Vagina (tissue), 2 donors: ENCODE measurements around the gene TPSD1. TPM values are rescaled to one million over a fixed set of nuclear protein-coding genes. Genes with fewer than 3 reads are reported as not detected.
"Not testable (repeated sequence)": the region's sequence is repeated elsewhere in the genome, so short reads cannot be mapped to it uniquely, and the experiment has no call there.

Experiments used
- DNase-seq, 2 donors: peaks; one replicate each; pipeline ENCODE4 v3.0.0-alpha.2; 2017; ENCODE audit errors: extremely low spot score in 2 of 2
- H3K27ac ChIP-seq: fragments of 200-600 bp; sonication (generic); one replicate; pipeline ENCODE4 v1.5.1; 2019
- H3K27me3 ChIP-seq: fragments of 200-600 bp; sonication (generic); one replicate; pipeline ENCODE4 v1.5.1; 2019
- H3K36me3 ChIP-seq, 2 donors: fragments of 200-600 bp; sonication (generic); one replicate each; pipeline ENCODE4 v1.5.1; 2017 to 2019
- H3K4me1 ChIP-seq: fragments of 200-600 bp; sonication (generic); one replicate; pipeline ENCODE4 v1.5.1; 2019
- H3K4me3 ChIP-seq, 2 donors: fragments of 200-600 bp; sonication (generic); 1 replicate in 1 of 2; 2 replicates in 1 of 2; pipeline ENCODE4 v1.5.1; 2016 to 2019
- H3K9me3 ChIP-seq: fragments of 200-600 bp; sonication (generic); one replicate; pipeline ENCODE4 v1.5.1; 2019
- POLR2A ChIP-seq, 2 donors: fragments of 450-650 bp; IDR thresholded peaks; one replicate each; pipeline ENCODE4 v1.6.1; 2017; ENCODE audit warnings: antibody characterized with exemption in 2 of 2, mild to moderate bottlenecking in 2 of 2, moderate library complexity in 2 of 2
- POLR2AphosphoS5 ChIP-seq, 2 donors: sonication (generic); formaldehyde crosslinking; IDR thresholded peaks; one replicate each; pipeline ENCODE4 v1.9.0; 2017; ENCODE audit warnings: antibody characterized with exemption in 2 of 2, mild to moderate bottlenecking in 2 of 2, low read depth in 1 of 2; ENCODE audit not compliant: insufficient read depth in 1 of 2
- intact Hi-C: fragments of 100-400 bp; cut with DNase I; formaldehyde crosslinking; loops from one replicate; pipeline ENCODE4 v1.15.1; 2023
- total RNA-seq: library from RNA; depleted of rRNA; stranded (reverse); fragments of >200 nt; gene quantifications from one replicate; pipeline ENCODE4 v1.2.3, GENCODE V29; 2016
- TF ChIP-seq, protein P1 (sequence below), 3 experiments: fragments of 450-650 bp in 2 of 3; fragments of 200-600 bp in 1 of 3; sonication (generic) in 1 of 3; IDR thresholded peaks; one replicate each; pipeline ENCODE4 v1.5.1; 2017 to 2019; ENCODE audit warnings: antibody characterized with exemption in 3 of 3, mild to moderate bottlenecking in 2 of 3, moderate library complexity in 2 of 3

Gene TPSD1
- total RNA-seq: 7.1 TPM

DNA sequence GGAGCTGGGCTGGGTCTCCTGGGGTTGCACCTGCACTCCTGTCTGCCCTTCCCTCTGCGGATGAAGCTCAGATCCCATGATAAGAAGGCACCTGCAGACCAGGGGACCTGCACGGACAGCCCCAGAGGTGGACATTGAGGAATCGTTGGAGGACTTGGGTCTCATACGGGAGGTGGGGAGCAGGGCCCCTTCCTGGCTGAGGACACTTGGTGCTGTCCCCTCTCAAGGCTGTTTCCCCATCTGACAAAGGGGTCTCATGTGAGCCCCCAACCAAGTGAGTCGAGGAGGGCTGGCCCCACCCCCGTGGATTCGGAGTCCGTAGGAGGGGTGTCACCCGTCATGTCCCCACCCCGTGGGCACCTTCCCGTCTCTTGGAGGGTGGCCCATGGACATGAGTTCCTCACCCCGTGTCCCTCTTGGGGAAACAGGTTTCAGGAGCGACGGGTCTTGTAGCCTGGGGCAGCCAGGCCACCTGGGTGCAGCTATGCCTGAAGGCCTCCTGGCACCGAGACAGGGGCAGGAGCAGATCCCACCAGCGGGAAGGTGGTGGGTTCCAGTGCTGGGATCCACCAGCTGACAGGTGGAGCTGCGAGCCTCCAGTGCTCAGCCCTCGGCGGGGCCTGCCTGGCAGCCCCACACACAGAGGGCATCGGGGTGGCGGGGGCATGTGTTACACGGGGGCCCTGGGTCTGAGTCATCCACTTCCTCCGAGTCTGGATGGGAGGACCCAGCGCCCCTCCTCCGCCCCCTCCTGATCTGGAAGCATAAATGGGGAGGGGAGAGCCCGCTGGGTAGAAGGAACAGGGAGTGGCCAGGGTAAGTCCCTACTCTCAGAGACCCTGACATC lies at the start of gene TPSD1:
TPSD1 (plus strand) TSS at position 794 of the 847 bp plus-strand sequence. CDS start 212 bp downstream, outside the sequence.
- H3K27ac ChIP-seq, H3K4me3 ChIP-seq, H3K9me3 ChIP-seq, H3K27me3 ChIP-seq, DNase-seq, H3K4me1 ChIP-seq, H3K36me3 ChIP-seq, intact Hi-C loops: not testable (repeated sequence)

DNA sequence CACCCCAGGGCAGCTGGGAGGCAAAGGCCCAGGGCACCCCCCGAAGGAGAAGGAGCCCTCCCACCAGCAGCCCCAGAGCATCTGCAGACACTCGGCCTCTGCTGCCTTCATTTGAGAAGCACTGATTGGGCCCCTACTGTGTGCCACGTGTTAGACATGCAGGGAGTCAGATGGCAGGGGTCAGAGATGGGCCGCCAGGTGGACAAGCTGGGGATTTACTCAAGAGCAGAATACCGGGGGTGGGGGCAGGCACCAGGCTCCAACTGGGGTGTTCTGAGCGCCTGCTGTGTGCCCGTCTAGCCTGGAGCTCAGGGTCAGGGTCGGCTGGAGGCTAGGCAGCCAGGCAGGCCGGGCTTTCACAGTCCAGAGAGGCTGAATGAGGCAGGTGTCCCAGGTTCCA lies 49.5 kb upstream of the TPSD1 start:
- Histone ChIP-seq H3K27ac (no peak overlapping the region), H3K4me3 (no peak overlapping the region), H3K4me1 (no peaks in the 10 kb centered on the region), H3K27me3 (no peaks in the 10 kb centered on the region), H3K36me3 (peaks cover 0 to 3% of the 10 kb centered on the region in 2 donors), H3K9me3 (no peaks in the 10 kb centered on the region)
- intact Hi-C loops: no loop called here
- DNase-seq: no peak
- TF ChIP-seq, protein P1, sequence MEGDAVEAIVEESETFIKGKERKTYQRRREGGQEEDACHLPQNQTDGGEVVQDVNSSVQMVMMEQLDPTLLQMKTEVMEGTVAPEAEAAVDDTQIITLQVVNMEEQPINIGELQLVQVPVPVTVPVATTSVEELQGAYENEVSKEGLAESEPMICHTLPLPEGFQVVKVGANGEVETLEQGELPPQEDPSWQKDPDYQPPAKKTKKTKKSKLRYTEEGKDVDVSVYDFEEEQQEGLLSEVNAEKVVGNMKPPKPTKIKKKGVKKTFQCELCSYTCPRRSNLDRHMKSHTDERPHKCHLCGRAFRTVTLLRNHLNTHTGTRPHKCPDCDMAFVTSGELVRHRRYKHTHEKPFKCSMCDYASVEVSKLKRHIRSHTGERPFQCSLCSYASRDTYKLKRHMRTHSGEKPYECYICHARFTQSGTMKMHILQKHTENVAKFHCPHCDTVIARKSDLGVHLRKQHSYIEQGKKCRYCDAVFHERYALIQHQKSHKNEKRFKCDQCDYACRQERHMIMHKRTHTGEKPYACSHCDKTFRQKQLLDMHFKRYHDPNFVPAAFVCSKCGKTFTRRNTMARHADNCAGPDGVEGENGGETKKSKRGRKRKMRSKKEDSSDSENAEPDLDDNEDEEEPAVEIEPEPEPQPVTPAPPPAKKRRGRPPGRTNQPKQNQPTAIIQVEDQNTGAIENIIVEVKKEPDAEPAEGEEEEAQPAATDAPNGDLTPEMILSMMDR (IDR thresholded peaks at IDR 0.05): no peak
- no peak for TF ChIP-seq POLR2AphosphoS5 (IDR thresholded peaks at IDR 0.05; ENCODE audit: insufficient read depth in 1 of 2, low read depth in 1 of 2)
- no peak for TF ChIP-seq POLR2A (IDR thresholded peaks at IDR 0.05)

DNA sequence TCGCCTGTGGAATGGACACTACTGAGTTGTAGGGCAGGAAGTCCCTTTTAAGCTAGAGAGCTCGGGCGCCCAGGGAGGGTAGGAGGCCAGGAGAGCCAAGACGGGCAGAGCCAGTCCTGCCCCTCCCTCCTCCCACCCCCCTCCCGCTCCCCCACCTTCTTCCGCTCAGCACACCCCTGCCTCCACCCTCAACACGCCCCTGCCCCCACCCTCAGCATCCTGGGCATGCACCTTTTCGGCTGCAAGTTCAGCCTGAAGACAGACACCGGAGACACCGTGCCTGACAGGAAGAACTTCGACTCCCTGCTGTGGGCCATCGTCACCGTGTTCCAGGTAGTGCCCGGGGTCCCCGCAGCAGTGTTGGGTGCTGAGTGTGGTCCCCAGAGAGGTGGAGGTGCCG lies 49.1 kb upstream of the TPSD1 start:
- Histone ChIP-seq H3K27me3 (no peaks in the 10 kb centered on the region), H3K4me3 (no peak overlapping the region), H3K9me3 (no peaks in the 10 kb centered on the region), H3K4me1 (no peaks in the 10 kb centered on the region), H3K36me3 (peaks cover 0 to 3% of the 10 kb centered on the region in 2 donors), H3K27ac (no peak overlapping the region)
- intact Hi-C loops: no loop called here
- TF ChIP-seq, protein P1 (IDR thresholded peaks at IDR 0.05): no peak
- no peak for TF ChIP-seq POLR2A (IDR thresholded peaks at IDR 0.05)
- TF ChIP-seq POLR2AphosphoS5 (IDR thresholded peaks at IDR 0.05; ENCODE audit: insufficient read depth in 1 of 2, low read depth in 1 of 2): no peak
- no peak for DNase-seq

DNA sequence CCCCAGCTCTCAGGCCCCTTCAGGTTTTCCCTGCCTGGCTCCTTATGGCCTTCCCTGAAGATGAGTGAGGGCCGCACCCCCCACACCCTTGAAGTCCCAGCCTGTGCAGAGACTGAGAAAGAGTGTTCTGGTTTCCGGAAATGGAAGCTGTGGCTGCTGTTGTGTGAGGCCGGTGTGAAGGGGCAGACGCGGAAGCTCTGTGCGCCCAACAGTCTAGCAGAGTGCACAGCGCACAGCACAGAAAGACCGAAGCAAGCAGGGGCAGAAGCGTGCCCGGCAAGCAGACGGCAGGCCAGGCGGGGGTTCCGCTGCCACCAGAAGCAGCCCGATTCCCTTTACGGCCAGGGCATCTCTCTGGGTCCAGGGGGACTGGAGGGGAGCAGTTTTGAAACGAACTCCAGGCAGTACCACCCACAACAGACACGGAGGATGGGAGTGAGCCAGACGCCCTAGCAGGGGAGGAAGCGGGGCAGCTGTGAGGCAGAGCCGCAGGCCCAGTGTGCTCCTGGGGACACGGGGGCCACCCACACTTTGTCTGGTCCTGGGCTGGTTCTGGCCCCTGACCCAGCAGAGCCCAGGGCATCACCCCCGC lies 47.5 kb upstream of the TPSD1 start:
- no peak overlapping the region for H3K27ac ChIP-seq
- TF ChIP-seq POLR2AphosphoS5 (IDR thresholded peaks at IDR 0.05; ENCODE audit: insufficient read depth in 1 of 2, low read depth in 1 of 2): no peak
- TF ChIP-seq POLR2A (IDR thresholded peaks at IDR 0.05): no peak
- TF ChIP-seq, protein P1 (IDR thresholded peaks at IDR 0.05): no peak
- no peak for DNase-seq
- intact Hi-C loops: no loop called here
- H3K36me3 ChIP-seq: peaks cover 0 to 3% of the 10 kb centered on the region in 2 donors
- H3K4me1 ChIP-seq: no peaks in the 10 kb centered on the region
- no peaks in the 10 kb centered on the region for H3K9me3 ChIP-seq
- no peak overlapping the region for H3K4me3 ChIP-seq
- H3K27me3 ChIP-seq: no peaks in the 10 kb centered on the region

DNA sequence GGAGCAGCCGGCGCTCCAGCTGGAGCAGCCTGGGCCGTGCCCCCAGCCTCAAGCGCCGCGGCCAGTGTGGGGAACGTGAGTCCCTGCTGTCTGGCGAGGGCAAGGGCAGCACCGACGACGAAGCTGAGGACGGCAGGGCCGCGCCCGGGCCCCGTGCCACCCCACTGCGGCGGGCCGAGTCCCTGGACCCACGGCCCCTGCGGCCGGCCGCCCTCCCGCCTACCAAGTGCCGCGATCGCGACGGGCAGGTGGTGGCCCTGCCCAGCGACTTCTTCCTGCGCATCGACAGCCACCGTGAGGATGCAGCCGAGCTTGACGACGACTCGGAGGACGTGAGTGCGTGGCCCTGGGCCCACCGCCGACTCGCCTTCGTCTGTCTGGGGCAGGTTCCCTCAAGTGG lies 46.8 kb upstream of the TPSD1 start:
- intact Hi-C loops: no loop called here
- Histone ChIP-seq H3K27me3 (no peaks in the 10 kb centered on the region), H3K27ac (no peak overlapping the region), H3K36me3 (peaks cover 0 to 3% of the 10 kb centered on the region in 2 donors), H3K9me3 (no peaks in the 10 kb centered on the region), H3K4me3 (no peak overlapping the region), H3K4me1 (no peaks in the 10 kb centered on the region)
- no peak for DNase-seq
- TF ChIP-seq POLR2AphosphoS5 (IDR thresholded peaks at IDR 0.05; ENCODE audit: insufficient read depth in 1 of 2, low read depth in 1 of 2): no peak
- TF ChIP-seq, protein P1 (IDR thresholded peaks at IDR 0.05): no peak
